Fibroblast of skin of back (primary cell): ENCODE results near the gene CYP2D6. TPM values are rescaled to one million over a fixed set of nuclear protein-coding genes. Genes with fewer than 3 reads are reported as not detected.
A peak's percentile ranks its signal among the peaks of the same experiment; 100 is the strongest.
"Not testable (repeated sequence)": the region's sequence is repeated elsewhere in the genome, so short reads cannot be mapped to it uniquely, and the experiment has no call there.

Experiments
- DNase-seq: peaks from one replicate; pipeline ENCODE4 v3.0.0-alpha.2; 2013
- polyA plus RNA-seq, 2 experiments: library from polyadenylated mRNA; unstranded; fragments of 120-200 nt; gene quantifications; one replicate each; pipeline ENCODE4 v1.2.1, GENCODE V29; 2013; ENCODE audit not compliant: insufficient read length in 2 of 2

Gene CYP2D6
- 0.20 TPM for polyA plus RNA-seq (2013, experiment 1 of 2; ENCODE audit: insufficient read length)
- 0.49 TPM for polyA plus RNA-seq (2013, experiment 2 of 2; ENCODE audit: insufficient read length)

DNA sequence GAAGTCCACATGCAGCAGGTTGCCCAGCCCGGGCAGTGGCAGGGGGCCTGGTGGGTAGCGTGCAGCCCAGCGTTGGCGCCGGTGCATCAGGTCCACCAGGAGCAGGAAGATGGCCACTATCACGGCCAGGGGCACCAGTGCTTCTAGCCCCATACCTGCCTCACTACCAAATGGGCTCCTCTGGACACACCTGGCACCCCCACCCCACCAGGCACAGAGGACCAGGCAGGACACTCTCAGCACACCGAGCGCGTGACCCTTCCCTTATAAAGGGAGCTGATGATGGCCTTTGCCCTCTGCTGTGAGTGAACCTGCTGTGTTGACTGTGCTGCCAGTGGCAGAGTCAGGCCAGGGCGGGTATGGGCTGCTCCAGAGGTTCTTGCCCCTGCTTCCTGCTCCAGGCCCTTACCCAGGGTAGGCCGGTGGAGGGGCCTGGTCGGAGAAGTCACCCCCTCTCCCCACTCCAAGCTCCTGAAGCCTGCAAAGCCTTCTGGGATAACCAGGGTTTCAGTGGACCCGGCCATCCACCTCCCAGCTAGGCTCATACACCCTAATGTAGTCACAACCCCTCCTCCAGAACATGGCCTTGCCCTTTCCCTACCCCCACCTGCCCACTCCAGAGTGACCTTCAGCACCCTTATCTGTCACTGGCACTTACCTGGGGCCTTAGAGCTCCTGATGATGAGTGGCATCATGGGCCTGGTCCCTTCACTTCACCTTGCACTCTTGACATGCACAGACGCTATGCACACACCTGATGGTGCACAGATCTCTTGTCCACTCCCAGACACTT is at the start of gene CYP2D6:
Gene CYP2D6, minus strand, starts transcription at position 172 of the 793 bp plus-strand sequence. Its CDS starts 19 bp downstream, at position 153.
- not testable (repeated sequence) for DNase-seq

DNA sequence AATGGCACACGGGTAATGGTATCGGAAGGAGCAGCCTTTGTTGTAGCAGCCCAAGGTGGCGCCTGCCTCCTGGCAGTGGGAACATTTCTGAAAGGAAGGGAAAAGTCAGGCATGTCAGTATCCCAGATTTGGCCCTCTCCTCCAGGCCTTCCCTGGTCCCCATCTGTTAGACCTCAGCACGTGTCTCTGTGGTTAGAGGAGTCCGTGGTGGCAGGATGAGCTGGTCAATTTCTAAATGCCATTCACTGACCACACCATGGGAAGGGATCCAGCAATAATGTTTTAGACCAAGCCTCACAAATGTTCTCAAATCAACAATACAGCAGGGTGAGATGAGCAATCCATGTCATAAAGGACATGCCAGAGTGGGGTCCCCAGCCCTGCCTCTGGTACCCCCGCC is 49.0 kb upstream of the CYP2D6 start:
- DNase-seq: peak; percentile 82

DNA sequence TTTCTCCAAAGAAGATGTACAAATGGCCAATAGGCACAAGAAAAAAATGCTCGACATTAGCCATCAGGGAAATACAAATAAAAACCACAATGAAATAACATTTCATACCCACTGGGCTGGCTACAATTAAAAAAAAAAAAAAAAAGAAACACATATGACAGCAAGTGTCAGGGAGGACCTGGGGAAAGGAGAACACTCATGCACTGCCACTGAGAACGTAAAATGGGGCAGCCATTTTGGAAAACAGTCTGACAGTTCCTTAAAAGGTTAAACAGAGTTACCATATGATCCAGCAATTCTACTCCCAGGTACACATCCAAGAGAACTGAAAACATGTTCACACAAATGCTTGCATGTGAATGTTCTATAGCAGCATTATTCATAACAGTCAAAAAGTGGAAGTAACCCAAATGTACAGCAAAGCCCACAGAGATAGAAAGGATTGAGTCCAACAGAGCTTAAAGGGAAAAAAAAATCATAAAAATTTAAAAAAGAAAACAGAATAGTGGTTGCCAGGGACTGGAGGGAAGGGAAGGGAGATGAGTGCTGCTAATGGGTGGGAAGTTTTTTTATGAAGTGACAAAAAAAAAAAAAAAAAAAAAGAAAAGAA is 48.4 kb upstream of the CYP2D6 start:
- DNase-seq: no peak

DNA sequence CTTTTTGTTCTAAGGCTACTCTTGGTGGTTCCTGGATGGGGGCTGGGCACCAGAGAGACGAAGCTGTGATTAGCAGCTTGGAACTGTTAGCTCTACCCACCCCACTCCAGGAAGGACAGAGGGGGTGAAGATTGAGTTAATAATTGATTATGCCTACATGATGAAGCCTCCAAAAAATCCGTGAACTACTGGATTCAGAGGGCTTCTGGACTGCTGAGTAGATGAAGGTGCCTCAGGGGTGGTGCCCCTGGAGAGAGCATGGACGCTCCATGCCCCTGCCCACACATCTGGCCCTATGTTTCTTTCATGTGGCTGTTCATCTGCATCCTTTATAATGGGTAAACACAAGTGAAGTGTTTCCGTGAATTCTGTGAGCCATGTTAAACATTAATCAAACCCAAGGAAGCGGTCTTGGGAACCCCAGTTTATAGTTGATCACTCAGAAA is 47.3 kb upstream of the CYP2D6 start:
- no peak for DNase-seq

DNA sequence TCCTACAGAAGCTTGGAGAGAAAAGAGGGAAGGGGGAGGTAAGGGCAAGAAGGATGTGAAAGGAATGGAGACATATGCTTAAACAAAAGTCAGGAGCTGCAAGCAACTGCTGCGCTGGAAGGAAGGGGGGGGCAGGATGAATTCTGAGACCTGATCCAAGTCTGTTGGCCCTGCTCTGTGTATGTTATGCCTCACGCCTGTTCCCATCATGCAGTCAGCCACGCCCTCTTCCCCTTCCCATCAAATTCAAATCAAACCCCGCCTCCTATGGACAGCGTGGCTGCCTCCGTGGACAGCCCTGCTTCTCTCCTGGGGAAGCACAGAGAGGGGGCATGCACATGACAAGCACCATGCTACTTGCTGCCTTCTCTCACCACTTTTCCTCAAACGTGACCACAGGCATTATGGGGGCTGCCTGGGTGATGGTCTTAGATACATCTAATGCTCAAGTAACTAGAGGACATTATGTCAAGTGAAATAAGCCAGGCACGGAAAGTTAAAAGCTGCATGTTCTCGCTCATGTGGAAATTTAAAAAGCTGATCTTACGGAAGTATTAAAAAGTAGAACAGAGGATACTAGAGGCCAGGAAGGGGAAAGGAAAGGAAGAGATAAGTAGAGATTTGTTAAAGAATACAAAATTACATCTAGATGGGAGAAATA is 45.8 kb upstream of the CYP2D6 start:
- no peak for DNase-seq

DNA sequence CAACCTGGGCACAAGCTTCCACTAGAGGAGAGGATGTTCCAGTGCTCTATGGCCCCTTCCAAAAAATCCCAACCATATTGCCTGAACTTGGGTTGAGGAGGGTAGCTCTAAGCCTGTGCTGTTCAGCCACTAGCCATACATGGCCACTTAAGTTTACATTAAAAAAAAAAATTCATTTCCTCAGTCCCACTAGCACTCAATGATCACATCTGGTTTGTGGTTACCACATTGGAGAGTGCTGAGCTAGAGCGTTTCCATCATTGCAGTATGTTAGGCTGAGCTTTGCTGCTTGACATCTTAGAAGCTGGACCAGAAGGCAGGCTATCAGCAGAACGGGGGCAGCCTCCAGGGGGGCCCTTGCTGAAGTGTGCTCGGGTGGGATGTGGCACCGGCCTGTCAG is 43.5 kb upstream of the CYP2D6 start:
- DNase-seq: peak; percentile 19

DNA sequence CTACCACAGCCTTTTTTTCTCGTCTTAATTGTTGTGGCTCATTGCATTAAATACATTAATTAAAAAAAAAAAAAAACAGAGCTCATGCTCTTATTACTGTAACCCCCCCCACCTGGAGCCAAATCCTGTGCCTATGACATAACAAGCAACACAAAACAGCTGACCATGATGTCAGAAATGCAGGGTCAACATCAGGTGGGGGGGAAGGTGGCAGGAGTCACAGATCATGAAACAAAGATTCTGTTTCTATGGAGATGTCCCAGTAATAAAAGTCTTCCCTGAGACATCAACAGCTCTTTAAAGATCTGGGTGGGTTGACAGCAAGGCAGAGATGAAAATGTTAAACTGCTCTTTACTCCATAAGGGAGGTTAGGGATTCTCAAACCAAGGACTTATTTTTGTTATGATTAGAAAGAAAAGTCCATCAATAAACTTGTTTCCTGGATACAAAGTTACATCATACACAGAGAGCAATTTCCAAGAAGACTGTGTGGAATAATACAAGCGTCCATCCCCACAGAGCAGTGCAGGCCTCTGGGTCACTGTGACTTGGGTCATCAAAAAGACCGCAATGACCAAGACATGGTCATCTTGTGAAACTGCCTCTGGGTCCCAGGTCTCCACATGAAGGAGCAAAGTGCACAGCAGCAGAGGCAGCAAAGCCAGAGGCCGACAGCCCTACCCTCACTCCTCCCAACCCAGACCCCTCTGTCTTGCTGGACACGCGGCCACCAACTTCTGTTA is 42.7 kb upstream of the CYP2D6 start:
- no peak for DNase-seq

DNA sequence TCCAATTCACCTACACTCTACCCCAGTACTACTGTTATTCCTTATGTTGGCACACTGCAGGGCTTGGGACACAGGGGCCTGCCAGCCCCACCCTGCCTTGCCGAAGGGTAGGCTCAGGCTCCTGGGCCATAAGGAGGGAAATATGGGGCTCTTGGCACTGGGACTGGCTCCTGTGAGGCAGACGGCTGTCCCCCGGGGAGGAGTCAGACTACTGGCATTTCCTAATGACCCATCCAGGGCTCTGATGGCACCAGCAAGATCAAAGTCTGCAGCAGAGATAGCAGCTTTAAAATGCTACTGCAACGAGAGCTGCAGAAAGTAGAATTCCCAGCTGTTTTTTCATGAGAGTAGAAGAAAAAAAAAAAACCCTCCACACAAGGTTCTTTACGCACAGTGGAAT is 42.2 kb upstream of the CYP2D6 start:
- DNase-seq: peak; percentile 70

DNA sequence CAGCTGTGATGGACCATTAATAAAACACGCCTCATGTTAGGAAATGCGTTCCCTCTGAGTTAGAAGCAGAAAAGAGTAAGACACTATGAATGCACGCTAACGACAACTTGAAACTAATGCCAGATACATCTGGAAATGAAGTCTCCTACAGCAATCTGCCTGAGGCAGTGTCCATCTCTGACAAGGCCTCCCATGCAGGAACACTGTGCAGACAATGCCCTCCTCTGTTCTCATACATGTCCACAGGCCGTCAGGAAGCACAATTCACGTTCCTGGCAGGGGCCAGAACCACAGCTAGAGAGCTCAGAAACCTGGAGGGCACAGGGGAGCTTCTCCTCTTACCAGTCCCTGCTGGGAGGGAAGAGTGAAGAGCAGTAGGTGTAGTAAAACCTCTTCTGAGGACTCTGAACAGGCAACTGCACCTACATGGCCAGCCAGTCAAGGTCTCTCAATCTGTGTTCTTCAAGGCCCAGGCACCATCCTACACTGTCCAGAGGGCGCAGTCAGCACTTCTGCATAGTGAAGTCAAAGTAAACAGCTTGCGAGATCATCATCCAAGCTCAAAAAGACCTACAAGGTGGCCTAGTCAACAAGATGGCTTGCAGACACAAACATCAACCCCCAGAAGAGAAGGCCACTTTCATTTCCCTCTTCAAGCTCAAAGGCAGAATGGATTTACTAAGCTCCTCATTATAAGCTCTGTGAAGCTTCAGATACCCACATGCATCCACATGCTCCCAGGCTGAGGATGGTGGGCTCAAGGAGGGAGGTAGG is 41.5 kb upstream of the CYP2D6 start:
- DNase-seq: no peak

DNA sequence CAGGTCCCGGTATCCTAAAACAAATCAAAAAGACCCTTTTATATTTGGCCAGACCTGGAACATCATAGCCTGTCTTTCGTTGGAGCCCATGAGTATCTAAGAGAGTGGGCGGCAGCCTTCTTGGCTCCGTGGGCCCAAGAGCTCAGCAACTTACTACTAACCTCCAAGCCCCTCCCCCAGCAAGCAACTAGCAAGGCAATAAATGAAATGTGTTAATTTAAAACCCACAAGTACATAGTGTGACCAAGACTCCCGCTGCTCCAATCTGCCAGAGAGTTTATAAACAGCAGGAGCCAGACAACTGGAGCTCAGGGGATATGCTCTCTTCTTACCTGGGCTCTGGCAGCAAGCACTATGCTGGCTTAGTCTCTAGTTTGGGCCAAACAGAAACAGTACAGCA is 40.8 kb upstream of the CYP2D6 start:
- no peak for DNase-seq

DNA sequence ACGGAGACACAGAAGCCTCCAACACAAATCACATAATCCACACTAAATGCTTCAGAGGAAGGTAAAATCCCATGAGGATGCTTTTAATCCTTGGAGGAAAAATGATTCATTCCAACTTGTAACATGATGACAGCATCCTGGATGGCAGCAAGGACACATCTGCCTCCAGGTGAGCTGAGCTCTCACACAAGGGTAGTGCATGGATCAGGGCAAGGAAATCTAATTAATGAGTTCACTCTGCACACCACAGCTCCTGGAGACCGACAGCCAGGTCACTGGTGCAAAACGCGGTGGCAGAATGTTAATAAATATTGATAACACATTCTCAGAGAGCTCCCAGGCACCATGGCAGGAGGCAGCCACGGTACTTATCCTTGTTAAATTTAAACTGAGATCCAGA is 40.3 kb upstream of the CYP2D6 start:
- DNase-seq: no peak

DNA sequence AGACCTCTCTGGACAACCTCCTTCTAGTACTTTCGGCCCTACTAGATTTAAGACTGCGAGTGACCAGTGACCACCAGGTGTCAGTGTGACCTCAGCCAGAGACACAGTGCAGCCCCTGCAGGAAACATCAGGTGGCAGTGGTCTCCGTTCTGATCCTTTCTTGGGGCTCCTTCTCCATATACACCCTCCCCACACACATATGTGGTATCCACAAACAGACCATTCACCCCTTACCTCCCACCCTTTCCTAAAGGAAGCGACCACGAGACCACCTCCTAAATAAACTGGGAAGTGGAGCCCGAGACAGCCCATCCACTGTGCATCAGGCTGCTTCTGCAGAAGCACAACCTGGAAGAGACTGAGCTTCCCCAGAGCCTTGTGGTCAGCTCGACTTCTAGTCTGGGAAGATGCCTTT is 38.5 kb upstream of the CYP2D6 start:
- peak; percentile 58 for DNase-seq

DNA sequence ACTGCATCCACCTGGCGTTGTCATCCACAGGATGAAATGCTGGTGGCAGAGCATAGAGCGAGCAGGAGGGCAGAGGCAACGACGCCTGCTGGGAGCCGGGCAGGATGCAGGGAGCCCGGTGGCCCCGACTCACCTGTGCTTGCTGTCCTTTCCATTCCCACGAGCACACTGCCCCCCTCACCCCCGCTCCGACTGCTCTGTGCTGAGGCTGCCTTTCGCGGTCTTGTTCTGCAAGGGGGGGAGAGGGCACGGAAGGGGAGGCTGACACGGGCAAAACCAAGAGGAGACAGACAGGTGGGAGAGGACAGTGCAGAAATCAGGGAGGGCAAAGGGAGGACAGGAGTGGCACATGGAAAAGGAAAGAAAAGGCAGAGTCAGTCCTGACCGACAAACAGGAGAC is 37.9 kb upstream of the CYP2D6 start:
- no peak for DNase-seq

DNA sequence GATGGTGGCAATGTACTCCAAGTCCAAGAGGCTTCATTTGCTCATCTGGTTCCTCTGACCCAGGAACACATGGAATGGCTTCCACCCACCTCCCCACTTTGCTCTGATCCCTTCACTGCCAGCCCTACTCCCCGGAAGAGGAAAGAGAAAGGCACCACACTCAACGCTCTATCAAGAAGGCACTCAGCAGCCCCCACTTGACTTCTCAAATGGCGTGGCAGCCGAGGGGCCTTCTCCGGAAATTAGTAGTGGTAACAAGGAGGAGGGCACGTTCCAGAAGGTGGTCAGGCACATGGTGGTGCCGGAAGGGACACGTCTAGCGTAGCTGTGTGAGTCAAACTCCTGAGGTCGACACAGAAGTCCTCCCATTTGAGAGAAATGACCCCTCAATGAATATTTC is 36.5 kb upstream of the CYP2D6 start:
- DNase-seq: no peak

DNA sequence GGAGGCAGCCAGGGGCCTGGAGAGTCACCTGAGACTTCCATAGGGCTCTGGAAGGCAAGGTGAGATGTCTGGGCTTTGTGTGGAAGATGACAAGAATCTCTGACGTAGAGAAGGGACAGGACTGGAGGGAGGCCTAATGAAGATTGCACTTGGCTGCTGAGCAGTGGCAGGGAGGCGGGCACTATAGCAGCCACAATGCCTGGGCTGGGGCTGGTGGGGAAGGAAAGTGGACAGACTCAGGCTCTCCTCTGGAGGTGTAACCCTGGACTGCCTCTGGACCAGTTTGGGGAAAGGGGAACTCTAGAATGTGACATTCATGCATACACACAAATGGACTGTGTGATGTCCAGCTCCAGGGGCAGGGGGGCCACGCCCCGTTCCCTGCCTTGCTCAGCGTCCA is 34.3 kb upstream of the CYP2D6 start:
- DNase-seq: no peak

DNA sequence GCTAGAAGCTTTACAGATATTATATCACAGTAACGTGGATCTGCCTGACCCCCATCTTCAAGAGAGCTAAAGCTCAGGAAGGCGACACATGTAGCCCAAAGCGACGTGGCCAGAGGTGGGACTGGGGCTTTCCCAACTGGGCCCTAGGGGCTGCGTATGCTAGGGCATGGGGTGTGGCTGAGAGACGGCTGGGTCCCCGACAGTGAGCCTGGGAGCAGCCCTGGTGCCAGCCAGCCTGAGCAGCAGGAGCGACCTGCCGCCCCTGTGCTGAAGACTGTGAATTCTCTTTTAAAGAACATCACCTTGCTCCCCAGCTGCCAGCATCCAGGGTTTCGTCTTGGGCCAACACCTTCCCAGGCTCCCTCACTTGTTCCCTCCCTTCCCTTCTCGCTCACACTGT is 32.9 kb upstream of the CYP2D6 start:
- DNase-seq: no peak

DNA sequence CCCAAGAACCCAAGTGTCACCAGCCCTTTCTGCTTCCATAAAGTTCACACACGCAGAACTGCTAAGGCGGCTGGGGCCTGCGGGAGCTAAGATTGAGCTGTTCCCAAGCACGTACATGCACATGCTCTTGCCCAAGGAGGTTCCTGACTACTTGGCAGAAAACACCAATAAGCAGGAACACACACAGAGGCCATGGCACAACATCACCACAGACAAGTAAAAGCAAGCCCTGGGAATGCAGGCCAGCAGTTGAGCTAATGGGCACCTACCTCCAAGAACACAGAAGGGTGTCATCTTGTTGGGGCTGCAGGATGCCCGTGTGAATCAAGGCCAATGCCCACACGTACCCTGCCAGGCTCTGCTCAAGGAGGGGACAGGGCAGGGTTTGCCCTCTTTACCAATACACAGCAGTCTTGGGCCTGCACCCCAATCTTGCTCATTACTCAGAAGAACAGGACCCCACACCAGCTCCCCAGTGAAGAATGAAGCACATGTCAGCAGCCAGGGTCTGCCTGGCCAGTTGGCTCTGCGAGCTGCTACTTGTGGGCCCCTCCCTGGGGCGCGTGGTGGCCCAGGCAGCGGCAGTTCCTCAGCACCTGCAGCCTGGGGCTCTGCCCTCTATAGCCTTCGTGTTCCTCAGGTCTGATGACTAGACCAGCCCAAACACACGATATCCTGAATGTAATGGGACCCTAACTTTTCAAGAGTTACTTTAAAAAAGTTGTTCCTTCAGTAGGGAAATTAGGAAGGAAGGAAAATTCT is 32.3 kb upstream of the CYP2D6 start:
- no peak for DNase-seq

DNA sequence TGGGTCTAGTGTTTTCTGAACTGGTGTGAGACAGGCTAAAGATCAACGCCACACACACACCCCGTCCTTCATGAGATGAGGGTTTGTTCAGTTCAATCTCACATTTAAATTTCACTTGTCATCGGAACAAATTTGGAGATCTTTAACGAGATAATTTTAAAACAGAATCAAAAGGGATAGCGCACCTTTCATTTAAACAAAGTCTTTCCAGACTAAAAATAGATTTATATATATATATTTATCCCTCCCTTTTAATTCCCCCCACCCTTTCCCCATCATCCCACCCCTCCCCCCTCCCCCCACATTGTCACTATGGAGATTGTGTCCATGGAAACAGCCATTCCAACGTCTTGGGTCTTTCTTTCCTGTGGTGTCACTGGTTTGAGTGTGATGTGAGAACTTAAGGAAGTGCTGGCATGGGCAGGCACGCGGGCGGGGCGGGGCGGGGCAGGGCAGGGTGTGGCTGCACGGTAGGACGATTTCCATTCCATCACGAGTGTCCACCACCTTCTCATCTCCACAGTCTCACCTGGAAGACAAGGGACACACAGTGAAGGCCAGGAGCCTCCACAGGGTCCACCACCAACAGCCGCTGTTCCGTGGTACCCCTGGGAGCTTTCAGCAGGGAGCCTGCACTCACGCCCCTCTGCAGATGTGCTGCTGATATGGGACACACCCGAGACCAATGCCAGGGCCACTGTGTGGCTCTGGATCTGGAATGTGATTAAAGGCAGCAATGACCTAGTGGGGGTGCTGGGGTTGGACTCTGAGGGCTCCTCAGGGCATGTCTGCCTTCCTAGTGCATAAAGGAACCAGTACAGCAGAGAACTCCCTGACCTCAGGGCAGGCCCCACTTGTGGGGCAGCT is 30.5 kb upstream of the CYP2D6 start:
- DNase-seq: no peak

DNA sequence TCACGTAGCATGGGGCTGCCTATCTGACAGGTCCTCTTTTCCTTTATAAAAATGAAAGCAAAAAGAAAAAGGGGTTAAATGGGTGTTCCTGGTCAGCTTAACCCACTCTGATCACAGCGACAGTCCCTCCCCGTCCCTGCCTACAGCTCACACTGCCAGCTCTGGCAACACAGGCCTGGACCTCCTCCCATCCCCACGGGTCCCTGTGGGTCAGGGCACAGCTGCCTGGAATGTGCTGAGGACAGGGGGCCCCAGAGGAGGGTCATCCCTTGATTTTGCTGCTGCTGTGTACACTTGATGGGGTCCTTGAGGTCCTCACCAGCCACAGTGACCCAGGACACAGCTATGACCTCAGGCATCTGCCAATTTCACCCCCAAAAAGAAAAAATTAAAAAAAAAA is 29.6 kb upstream of the CYP2D6 start:
- no peak for DNase-seq

DNA sequence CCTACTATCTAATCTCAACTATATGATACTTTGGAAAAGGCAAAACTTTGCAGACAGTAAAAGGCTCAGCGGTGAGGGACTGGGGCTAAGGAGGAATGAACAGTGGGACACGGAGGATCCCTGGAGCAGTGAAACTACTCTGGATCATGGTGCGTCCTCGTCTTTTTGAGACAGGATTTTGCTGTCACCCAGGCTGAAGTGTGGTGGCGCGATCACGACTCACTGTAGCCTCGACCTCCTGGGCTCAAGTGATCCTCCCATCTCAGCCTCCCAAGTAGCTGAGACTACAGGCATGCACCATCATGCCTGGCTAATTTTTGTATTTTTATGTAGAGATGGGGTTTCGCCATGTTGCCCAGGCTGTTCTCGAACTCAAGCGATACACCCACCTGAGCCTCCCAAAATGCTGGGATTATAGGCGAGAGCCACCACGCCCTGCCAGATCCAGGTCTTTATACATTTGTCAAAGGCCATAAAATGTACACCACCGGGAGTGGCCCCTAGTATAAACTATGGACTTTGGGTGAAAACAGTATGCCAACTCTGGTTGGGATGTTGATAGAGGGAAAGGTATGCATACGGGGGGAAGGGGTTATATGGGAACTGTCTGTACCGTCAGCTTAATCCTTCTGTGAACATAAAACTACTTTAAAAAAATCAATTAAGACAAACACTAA is 28.0 kb upstream of the CYP2D6 start:
- DNase-seq: no peak
